Measurements from ENCODE around the gene EFHB. TPM values are rescaled to one million over a fixed set of nuclear protein-coding genes. Genes with fewer than 3 reads are reported as not detected.

EFHB gene
- total and polyA plus RNA-seq, 2 of the 13 experiments (the other 11 are each of a cell fraction or from before 2014, with no cell fraction given): 0.15 to 0.42 TPM

GRCh38 chr3:19946832-19947548 is 13.0 kb upstream of the EFHB start, which contains the start of gene RAB5A (continued):
- TF ChIP-seq AKAP8 (CRISPR knock-in tag; IDR thresholded peaks at IDR 0.05): no peak; the same call in 1 of the 2 replicates
- no peak for TF ChIP-seq KDM1A (CRISPR knock-in tag; IDR thresholded peaks at IDR 0.05)
- TF ChIP-seq ZNF558 (CRISPR knock-in tag; IDR thresholded peaks at IDR 0.05; ENCODE audit: borderline replicate concordance): 0 out of 2 replicates have a peak, but pooled peaks have one; percentile 31
- TF ChIP-seq HOMEZ (CRISPR knock-in tag; IDR thresholded peaks at IDR 0.05; ENCODE audit: low read depth): peak; percentile 80
- no peak for TF ChIP-seq ZNF773 (CRISPR knock-in tag; IDR thresholded peaks at IDR 0.05; ENCODE audit: borderline replicate concordance)
- TF ChIP-seq ZKSCAN5 (CRISPR knock-in tag; IDR thresholded peaks at IDR 0.05): no peak
- TF ChIP-seq SP140L (CRISPR knock-in tag; IDR thresholded peaks at IDR 0.05; ENCODE audit: borderline replicate concordance): no peak
- no peak for TF ChIP-seq ETS1 (CRISPR knock-in tag; IDR thresholded peaks at IDR 0.05)
- TF ChIP-seq ZNF317 (CRISPR knock-in tag; IDR thresholded peaks at IDR 0.05): 0 out of 2 replicates have a peak, but pooled peaks have one; percentile 24
- TF ChIP-seq SNAI1 (CRISPR knock-in tag; IDR thresholded peaks at IDR 0.05; ENCODE audit: borderline replicate concordance): peak; percentile 48; the same call in 1 of the 2 replicates
- peak; percentile 34; the same call in 1 of the 2 replicates for TF ChIP-seq ZNF143 (CRISPR knock-in tag; IDR thresholded peaks at IDR 0.05)
- no peak for TF ChIP-seq ZNF784 (CRISPR knock-in tag; IDR thresholded peaks at IDR 0.05; ENCODE audit: borderline replicate concordance)
- TF ChIP-seq ZHX1 (CRISPR knock-in tag; IDR thresholded peaks at IDR 0.05; ENCODE audit: low read depth): peak; percentile 47; the same call in 1 of the 2 replicates
- TF ChIP-seq SPEN (CRISPR knock-in tag; IDR thresholded peaks at IDR 0.05; ENCODE audit: low read depth): peak; percentile 81
- peak; percentile 85; the same call in 1 of the 2 replicates for TF ChIP-seq KAT7 (CRISPR knock-in tag; IDR thresholded peaks at IDR 0.05; ENCODE audit: borderline replicate concordance)
- TF ChIP-seq ZNF235 (CRISPR knock-in tag; IDR thresholded peaks at IDR 0.05; ENCODE audit: borderline replicate concordance): peak; percentile 30; the same call in 1 of the 2 replicates
- no peak for TF ChIP-seq ZNF883 (CRISPR knock-in tag; IDR thresholded peaks at IDR 0.05; ENCODE audit: not compliant biosample characterization)
- TF ChIP-seq FLYWCH1 (CRISPR knock-in tag; IDR thresholded peaks at IDR 0.05): no peak
- TF ChIP-seq ATAD3A (CRISPR knock-in tag; IDR thresholded peaks at IDR 0.05): no peak
- no peak for TF ChIP-seq ZNF280D (CRISPR knock-in tag; IDR thresholded peaks at IDR 0.05)

Data from HepG2 (cell line).